HG02798 (cell line): ENCODE measurements around the gene TASP1.
"Not testable (repeated sequence)": the region's sequence is repeated elsewhere in the genome, so short reads cannot be mapped to it uniquely, and the experiment has no call there.

ENCODE experiments used
- ATAC-seq: cut with Tn5 transposase; IDR thresholded peaks from one replicate; pipeline ENCODE4 v1.9.1; 2021; ENCODE audit warnings: mild to moderate bottlenecking; ENCODE audit not compliant: unreplicated experiment, poor library complexity

The TASP1 gene

DNA sequence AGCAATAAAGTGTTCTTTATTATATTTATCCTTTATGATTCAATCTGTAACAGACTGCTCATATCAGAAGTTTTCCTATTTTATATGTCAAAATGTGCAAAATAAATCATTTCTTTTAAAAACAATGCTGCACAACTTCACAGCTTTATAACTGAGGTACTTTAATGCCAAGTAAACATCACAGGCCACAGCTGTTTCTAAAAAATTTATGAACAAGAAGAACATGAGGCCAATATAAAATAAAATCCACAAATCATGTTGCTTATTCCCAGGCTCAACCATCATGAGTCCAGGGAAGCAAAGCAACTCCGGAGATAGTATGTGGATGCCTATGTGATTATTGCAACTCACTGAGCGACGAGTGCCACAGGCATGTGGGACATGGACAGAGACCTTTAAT, 222.2 kb downstream of the TASP1 start:
- no peak for ATAC-seq

DNA sequence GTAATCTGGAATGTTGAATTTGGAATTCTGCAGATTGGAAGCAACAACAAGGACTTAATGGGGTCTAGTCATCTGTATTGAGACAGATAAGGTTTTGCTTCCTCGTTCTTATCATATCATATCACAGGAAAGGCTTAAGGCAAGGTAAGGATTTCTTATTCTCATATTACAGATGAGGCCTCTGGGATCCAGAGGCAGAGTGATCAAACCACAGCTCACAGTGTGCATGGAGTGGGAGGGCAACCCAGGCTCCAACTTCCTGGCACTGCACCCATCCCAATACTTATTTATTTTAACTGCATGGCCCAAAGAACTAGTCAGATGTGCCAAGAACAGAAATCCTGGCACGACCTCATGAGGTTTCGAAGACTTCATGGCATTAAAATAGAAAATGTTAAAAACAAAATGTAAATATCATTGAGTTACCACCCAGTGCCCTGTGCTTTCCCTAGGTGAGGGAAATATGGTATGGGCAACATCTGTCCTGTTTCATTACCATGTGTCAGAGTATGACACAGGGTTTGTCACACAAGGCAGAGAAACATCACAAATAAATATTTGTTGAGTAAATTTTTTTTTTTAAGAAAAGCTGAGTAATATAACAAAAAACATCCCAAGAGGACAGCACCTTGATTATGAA, 225.8 kb downstream of the TASP1 start:
- no peak for ATAC-seq

DNA sequence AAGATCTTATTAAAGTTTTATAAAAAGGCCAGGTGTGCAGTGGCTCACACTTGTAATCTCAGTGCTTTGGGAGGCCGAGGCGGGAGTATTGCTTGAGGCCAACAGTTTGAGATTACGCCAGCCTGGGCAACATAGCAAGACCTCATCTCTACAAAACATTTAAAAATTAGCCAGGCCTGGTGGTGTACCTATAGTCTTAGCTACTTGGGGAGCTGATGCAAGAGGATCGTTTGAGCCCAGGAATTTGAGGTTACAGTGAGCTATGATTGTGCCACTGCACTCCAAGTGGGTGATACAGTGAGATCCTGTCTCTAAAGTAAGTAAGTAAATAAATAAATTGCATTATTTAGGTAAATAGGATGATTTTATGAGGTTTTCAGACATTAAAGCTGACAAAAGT, 234.4 kb downstream of the TASP1 start:
- ATAC-seq, result no peak

DNA sequence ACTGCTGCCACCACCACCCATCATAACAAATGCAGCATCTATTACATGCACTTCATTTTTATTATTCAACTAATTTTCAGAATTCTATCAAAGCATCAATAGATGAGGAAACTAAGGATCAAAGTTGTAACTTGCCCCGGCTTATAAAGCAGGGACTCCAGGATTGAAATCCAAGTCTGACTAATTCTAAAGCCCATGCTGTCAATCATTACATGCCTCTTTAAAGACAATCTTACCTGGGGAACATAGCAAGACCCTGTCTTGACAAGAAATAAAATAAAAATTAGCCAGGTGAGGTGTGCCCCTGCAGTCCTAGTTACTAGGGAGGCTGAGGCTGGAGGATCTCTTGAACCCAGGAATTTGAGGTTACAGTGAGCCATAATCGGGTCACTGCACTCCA, 235.3 kb downstream of the TASP1 start:
- no peak for ATAC-seq

DNA sequence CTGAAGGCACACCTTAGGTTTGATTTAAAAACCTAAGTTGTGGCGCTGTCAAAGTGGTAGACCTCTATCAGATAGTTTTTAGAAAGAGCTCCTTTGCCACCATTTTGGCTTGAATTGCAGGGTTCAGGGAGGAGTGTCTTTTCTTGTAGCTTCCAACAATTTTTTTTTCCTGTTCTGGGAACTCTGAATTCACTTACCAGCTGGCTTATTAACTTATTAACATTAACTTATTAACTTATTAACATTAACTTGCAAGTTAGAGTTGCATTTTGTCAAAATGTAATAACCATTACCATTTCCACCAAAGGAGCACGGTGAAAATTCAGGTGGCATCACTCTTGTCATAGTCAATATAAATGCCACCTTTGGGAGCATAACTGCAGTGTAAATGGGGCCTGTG, 235.7 kb downstream of the TASP1 start:
- no peak for ATAC-seq

DNA sequence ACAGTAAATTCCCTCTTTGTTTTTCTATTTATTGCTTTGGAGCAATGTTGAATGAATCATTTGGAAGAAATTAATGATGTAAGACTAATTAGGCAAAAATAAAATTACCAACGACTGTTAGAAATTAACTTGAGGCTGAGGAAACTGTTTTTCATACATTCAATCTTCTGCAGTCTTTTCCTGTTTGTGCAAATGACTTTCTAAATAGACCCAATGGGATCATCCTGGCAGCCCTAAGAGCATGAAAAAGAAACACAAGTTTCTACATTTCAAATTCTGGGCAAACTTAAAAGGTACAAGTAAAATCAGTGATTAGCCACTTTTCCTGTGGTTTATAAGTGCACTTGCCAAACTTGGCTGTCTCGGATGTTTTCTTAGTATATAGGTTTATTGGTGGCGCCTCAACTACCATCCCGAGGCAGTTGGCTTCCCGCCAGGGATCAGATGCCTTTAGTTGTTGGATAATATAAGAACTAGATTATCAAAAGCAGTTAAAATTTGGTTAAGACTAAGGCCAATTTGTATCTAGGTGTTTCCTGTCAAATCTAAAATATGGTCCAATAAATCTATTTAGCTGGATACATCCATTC, 236.5 kb downstream of the TASP1 start:
- ATAC-seq, result no peak

DNA sequence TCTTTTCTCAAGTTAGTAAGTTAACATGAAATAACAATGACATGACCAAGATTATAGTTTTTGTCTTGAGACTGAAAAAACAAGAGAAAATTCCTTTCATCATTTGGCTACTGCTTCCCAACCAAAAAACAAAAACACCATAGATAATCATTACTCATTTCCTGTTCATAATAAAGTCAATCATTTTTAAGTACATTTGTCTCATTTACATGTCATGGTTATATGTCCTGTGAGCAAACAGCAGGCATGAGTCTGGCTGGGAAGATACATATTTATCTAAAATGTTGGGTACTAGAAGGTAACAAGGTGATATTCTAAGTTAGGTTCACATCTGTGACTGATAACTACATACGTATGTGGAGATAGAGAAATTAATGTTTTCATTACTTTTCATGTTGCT, 237.1 kb downstream of the TASP1 start:
- no peak for ATAC-seq

DNA sequence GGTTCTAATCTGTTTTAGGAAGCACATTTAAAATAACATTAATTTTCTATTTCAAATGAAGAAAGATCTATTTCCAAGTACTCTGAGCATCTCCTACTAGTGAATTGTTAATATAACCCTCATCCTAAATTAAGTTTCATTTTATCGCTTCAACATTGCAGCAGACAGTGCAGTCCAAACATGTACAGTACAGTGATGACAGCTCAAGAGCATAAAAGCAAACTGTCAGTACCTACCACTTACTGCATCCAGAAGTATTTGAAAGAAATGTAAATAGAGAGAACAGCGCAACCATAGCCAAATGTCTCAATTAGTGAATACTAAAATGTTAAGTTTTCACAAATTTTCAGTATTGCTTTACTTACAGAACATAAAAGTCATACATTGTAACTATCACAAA, 238.3 kb downstream of the TASP1 start:
- ATAC-seq, result no peak

DNA sequence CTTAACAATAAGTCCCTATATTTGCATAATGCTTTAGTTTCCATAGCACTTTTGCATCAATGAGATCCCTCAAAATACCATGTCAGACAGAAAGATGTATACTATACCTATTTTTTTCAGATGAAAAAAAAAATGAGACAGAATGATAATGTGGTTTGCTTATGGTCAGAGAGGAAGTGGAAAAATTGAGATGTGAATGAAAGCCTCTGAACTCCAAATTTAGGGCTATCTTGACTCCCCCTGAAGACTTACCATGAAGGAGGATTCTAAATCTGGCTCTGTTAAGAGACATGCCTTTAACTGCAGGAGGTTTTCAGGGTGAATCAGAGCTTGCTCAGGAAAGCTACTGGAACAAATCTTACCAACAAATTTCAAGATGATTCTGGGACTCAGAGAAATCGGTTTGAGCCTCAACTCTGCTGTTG, 241.4 kb downstream of the TASP1 start:
- no peak for ATAC-seq

DNA sequence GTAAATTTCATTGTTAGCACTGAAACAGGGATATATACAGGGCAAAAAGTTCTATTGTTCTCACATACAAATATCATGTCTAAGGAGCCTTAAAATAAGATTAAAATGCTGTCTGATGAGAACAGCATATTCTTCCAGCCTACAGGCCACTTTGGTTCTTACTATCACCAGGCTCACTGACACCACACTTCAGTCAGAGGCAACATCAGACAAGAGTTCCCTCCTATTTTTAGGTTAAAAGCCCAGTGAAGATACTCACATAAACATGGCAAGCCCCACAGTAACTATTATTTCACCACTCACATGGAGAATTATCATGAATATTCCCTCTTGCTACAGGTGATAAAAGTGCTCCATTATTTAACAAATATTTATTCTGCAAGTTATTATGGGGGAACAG, 241.9 kb downstream of the TASP1 start:
- no peak for ATAC-seq

DNA sequence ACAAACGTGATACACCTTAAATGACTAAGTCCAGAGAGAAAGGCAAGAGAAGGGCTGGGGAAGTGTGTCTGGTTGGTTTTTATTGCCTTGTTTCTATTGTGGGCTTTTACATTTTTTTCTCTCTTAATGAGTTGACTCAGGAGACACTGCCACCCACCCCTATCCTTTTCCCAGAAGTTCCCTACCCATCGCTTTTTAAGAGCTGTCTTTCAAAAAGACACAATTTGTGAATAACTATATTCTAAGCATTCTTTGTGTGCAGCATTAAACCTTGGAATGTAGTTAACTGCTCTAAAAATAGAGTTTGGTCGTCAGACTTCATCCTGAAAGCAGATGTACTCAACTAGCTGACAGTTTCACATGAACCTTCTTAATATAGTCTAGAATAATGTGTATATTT, 242.7 kb downstream of the TASP1 start:
- ATAC-seq, result no peak

DNA sequence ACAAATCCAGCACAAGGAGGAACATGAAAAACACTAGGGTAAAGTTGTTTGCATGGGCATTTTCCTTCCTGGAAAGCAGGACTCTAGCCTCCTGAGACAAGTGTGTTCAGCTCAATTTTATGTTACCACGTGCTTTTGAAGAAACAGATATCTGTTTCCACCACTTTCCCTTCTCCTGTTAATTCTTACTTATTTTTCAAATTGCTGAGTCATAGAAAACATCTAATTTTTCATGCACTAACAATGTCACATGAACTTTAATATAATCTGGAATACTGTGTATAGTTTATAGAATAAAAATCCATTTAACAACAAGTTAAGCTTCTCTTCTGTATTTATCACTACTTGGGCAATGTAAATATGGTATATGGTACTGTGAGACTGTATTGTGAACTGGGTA, 243.5 kb downstream of the TASP1 start:
- ATAC-seq, result no peak

DNA sequence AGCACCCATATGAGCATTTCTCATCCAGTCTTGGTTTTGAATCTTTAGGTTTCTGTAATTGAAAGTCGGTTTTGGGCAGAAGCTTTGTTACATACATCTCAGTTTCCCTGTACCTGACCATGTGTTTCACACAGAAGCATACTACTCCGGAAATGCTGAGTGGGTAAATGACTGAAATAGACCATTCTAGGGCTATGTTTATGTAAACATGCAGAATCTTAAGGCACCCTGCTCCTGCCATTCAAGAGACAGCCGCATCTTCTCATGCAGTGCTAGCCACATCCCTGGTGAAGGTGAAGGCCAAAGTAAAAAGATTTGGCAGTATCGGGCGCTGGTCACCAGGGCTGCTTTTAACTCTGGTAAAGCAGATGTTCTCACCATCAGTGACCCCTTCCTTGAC, 246.3 kb downstream of the TASP1 start:
- no peak for ATAC-seq

DNA sequence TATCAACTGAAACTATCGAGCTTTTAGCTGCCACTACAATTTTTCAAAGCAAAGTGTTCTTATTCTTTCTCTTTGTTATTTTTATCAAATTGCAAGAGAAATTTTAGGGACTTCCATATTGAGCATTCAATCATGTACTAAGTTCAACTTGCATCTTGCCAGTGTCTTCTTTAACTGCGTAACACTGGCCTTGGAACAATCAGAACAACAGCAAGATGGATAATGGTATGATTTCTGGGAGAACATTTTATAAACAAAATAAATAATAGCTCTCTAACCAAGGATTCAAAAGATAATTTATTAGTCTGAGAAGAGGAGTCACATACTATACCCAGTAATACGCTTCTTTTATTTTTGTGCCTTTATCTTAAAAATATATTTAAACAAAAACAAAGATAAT, 249.6 kb downstream of the TASP1 start:
- ATAC-seq, result no peak

DNA sequence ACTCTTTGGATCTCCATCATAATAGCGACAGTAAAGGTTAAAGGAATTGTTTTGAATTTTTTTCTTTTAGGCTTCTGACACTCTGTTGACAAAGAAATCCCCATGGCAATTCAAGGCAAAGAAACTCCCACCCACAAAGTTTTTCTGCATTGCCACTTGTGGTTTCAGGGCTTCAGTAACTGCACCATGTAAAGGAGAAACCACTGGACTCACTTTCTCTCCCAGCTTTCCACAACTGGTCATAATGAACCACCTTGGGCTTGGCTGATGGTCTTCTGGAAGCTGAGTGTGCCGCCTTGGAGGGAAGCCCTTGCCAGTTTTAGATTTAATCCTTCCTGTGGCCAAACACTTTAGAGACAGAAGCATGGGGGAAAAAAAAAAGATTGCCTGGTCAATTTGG, 254.6 kb downstream of the TASP1 start:
- no peak for ATAC-seq

DNA sequence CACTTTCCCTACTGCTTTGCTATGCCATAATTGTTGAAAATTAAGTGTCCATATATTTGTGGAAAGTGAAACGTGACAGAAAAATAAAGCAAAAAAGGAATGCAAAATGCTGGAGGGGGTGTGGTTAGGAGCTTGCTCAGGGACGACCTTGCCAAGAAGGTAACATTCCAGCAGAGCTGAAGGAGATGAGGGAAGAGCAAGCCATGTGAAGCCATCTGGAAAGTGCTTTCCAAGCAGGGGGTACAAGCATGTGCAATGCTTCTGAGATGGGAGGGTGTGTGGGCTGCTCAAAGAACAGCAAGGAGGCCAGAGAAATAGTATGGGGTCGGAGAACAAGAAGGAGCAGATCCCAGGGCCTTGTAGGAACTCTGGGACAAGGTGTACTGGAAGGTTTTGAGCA, 255.9 kb downstream of the TASP1 start:
- ATAC-seq, result no peak

DNA sequence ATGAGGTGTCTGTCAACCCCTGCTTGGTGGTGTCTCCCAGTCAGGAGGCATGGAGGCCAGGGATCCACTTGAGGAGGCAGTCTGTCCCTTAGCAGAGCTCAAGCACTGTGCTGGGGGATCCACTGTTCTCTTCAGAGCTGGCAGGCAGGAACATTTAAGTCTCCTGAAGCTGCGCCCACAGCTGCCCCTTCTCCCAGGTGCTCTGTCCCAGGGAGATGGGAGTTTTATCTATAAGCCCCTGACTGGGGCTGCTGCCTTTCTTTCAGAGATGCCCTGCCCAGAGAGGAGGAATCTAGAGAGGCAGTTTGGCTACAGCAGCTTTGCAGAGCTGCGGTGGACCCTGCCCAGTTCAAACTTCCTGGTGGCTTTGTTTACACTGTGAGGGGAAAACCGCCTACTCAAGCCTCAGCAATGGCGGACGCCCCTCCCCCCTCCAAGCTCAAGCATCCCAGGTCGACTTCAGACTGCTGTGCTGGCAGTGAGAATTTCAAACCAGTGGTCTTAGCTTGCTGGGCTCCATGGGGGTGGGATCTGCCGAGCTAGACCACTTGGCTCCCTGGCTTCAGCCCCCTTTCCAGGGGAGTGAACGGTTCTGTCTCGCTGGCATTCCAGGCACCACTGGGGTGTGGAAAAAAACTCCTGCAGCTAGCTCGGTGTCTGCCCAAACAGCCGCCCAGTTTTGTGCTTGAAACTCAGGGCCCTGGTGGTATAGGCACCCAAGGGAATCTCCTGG, 258.1 kb downstream of the TASP1 start:
- ATAC-seq, result not testable (repeated sequence)

DNA sequence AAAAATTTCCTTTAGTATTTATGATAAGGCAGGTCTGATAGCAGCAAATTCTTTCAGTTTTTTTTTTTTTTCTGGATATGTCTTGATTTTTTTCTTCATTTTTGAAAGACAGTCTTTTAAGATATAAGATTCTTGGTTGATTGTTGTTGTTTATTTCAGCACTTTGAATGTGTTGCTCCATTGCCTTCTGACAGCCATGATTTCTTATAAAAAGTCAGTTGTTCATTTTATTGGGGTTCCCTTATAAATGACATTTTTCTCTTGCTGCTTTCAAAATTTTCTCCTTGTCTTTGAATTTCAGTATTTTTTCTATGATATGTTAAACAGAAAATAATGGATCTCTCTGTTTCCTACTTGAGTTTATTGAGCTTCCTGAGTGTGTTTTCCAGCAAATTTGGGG, 265.3 kb downstream of the TASP1 start:
- ATAC-seq, result no peak

DNA sequence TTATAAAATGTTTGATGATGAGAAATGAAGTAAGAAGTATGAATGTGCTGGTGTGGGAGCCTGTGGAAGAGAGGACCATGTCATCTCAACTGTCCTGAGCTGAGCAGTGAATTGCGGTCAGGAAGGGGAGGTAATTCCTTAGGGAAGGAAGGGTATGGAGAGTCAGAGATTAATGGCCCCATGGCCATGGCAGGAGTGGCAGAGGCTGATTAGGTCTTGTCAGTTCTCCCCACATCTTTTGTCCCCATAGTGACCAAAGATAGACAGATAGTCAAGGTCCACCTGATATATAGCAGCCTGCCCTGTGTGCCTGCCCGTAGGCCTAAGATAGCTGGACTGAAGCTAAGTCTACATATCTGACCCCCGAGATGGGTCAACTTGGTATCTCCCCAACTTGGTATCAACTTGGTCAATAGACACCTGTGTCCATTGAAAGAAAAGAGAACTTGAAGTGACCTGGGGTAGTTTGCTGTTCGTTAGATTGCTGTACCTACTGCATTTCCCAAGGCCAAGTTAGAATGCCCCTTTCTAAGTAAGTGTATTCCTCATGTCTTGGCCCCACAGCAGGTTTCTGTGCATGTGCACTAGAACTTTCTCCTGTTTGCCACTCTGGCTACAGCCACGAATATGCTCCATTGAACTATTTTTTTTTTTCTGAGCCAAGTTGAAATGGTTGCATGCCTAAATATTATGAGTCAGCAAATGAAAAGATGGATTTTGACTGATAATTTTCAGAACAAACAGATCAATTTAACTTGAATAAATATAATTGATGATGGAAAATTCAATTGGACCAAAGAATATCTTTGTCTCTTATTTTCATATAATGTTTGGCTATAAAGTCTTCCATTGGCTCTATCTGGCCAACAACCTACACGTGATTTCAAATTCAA, 274.2 kb downstream of the TASP1 start:
- ATAC-seq, result no peak

DNA sequence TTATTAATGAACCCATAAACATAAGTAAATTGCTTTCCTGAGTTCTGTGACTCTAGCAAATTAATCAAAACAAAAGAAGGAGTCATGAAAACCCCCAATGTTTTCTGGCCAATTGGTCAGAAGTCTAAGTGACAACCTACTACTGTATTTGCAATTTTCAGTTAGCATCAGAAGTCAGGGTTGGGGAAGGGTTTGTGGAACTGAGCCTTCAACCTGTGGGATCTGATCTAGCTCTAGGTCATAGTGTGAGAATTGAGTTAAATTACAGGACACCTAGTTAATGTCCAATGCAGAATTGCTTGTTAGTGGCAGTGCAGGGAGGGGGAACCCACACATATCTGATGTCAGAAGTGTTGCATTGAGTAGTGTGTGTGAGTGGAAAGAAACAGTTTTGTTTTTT, 275.3 kb downstream of the TASP1 start:
- no peak for ATAC-seq

DNA sequence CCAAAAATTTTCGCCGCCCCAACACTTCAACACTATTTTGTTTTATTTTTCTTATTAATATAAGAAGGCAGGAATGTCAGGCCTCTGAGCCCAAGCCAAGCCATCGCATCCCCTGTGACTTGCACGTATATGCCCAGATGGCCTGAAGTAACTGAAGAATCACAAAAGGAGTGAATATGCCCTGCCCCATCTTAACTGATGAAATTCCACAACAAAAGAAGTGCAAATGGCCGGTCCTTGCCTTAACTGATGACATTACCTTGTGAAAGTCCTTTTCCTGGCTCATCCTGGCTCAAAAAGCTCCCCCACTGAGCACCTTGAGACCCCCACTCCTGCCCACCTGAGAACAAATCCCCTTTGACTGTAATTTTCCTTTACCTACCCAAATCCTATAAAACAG, 276.6 kb downstream of the TASP1 start:
- not testable (repeated sequence) for ATAC-seq
